Type B pancreatic cell (in vitro differentiated cells): ENCODE measurements around the gene MICAL2. TPM values are rescaled to one million over a fixed set of nuclear protein-coding genes. Genes with fewer than 3 reads are reported as not detected.

Source experiments
- DNase-seq: peaks from one replicate; pipeline ENCODE4 v3.0.0; 2021; ENCODE audit warnings: mixed read lengths; ENCODE audit not compliant: unreplicated experiment; ENCODE audit errors: extremely low spot score
- H3K27ac Mint-ChIP-seq: 2 replicates; pipeline ENCODE4 v1.8.0; 2021; ENCODE audit warnings: mild to moderate bottlenecking, mixed read lengths
- H3K27me3 Mint-ChIP-seq: 2 replicates; pipeline ENCODE4 v1.8.0; 2021; ENCODE audit warnings: mixed read lengths
- H3K36me3 Mint-ChIP-seq: 2 replicates; pipeline ENCODE4 v1.8.0; 2021; ENCODE audit warnings: mixed read lengths
- H3K4me1 Mint-ChIP-seq: one replicate; pipeline ENCODE4 v1.8.0; 2021; ENCODE audit warnings: mixed read lengths; ENCODE audit not compliant: unreplicated experiment
- H3K4me3 Mint-ChIP-seq: 2 replicates; pipeline ENCODE4 v1.8.0; 2021; ENCODE audit warnings: mild to moderate bottlenecking, mixed read lengths
- H3K9me3 Mint-ChIP-seq: 2 replicates; pipeline ENCODE4 v1.8.0; 2021; ENCODE audit warnings: mixed read lengths
- CTCF ChIP-seq: fragments of 200-600 bp; sonication (generic); conservative IDR thresholded peaks from 2 replicates; pipeline ENCODE4 v1.5.0; 2021; ENCODE audit warnings: antibody characterized with exemption, mild to moderate bottlenecking
- total RNA-seq: library from RNA; stranded (reverse); gene quantifications from 2 replicates; pipeline ENCODE4 v1.2.1, GENCODE V29; 2021; ENCODE audit warnings: low replicate concordance

The MICAL2 gene
- total RNA-seq, 1 donor from 2014 or later, result 38.0 TPM

DNA sequence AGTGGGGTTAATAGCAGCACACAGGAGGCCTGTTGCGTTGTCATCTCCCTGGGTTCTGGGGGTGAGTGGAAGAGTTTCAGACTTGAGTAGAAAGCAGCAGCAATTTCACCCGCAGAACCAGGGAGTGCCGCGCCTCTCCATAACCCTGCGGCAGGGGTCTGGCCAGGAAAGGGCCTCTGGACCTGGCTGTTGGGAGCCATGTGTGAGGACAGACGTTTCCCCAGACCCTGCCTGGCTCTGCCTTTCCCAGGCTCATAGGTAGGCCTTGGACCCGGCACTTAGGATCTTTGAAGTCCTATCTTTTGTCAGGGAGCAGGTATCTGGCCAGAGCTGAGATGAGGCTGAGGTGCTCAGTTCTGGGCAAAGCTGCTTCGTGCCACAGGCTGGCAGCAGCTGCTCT lies 160.4 kb downstream of the MICAL2 start:
- no peak for TF ChIP-seq CTCF
- no peaks in the 10 kb centered on the region for H3K36me3 Mint-ChIP-seq
- H3K27me3 Mint-ChIP-seq, result no peaks in the 10 kb centered on the region
- no peaks in the 10 kb centered on the region for H3K9me3 Mint-ChIP-seq
- no peak overlapping the region for H3K4me3 Mint-ChIP-seq
- peaks cover 25% of the 10 kb centered on the region for H3K4me1 Mint-ChIP-seq
- H3K27ac Mint-ChIP-seq, result no peak overlapping the region
- DNase-seq, result no peak

DNA sequence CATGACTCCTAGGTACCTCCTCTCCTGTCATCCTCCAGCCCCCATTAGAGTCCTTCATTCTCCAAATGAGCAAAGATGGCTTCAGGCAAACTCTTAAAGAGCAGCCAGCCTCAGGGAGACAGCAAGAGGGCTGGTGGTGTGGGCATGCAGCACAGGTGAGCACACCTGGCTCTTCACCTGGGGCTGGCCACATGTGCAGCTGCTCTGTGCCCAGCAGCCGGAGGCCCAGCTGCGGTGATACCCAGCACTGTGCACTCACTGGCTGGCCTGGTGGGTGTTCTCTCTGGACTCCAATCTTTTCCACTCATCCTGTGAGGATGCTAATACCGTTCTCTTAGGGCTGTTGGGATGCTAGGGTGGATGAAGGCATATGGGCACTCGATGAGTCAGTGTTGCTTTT lies 160.9 kb downstream of the MICAL2 start:
- H3K27ac Mint-ChIP-seq, result no peak overlapping the region
- no peak for TF ChIP-seq CTCF
- H3K27me3 Mint-ChIP-seq, result no peaks in the 10 kb centered on the region
- peaks cover 23% of the 10 kb centered on the region for H3K4me1 Mint-ChIP-seq
- no peak for DNase-seq
- no peak overlapping the region for H3K4me3 Mint-ChIP-seq
- no peaks in the 10 kb centered on the region for H3K9me3 Mint-ChIP-seq
- H3K36me3 Mint-ChIP-seq, result no peaks in the 10 kb centered on the region

DNA sequence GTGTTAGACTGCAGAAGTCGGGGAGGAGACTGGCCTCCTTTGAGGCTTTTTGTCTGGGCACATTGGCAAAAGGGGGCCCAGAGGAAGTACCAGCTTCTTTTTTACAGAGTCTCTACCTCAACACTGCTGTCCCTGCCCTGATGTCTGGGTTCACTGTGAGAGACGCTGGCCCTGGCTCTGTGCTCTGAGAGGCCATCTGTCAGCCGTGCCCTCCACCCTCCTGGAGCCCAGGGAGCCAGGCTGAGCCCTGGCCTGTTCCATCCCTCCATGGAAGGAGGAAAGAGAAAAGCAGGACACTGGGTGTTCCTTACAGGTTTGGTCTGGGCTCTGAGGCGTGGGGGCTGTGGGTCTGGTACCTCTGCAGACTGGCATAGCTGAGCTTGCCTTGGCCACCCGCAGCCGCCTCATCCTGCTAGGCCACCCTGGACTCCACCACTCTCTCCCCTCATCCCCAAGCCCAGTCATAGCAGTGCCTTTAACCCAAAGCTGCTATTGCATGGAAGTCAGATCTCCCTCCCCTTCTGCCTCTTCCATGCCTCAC lies 161.5 kb downstream of the MICAL2 start:
- Mint-ChIP-seq H3K4me3 (no peak overlapping the region), H3K27ac (no peak overlapping the region), H3K36me3 (no peaks in the 10 kb centered on the region), H3K27me3 (no peaks in the 10 kb centered on the region), H3K4me1 (peaks cover 18% of the 10 kb centered on the region), H3K9me3 (no peaks in the 10 kb centered on the region)
- no peak for DNase-seq
- no peak for TF ChIP-seq CTCF

DNA sequence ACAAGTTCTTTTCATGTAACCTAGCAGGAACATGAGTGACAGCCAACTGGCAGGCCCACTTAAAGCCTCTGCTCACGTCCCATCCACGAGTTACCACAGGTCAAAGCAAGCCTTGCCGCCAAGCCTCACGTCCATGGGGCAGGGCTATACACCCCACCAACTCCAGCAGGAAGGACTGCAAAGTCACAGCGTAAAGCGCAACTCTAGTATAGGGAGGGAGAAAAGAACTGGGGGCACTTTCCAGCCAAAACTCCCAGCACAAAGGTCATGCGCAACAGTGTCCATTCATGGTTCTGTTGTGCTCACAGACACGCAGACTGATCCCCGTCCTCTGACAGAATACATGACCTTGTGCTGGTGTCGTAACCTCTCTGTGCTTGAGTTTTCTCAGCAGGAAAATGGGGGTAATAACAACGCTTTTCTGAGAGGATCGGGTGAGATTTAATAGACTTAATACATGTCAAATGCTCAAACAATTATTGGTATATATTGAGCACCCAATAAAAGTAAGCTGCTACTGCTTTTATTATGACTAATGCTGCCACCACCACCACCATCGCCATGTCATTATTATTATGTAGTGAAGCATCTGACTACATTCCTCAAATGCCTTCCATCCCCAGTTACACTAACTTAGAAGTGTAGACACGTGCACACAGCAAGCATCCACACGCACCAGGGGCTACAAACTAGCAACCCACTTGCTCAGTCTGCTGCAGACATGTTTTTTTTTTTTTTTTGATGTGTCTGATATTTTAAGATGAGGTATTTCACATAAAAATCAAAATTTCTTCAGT lies 162.6 kb downstream of the MICAL2 start:
- TF ChIP-seq CTCF, result no peak
- Mint-ChIP-seq H3K4me3 (no peak overlapping the region), H3K36me3 (no peaks in the 10 kb centered on the region), H3K27me3 (no peaks in the 10 kb centered on the region), H3K4me1 (peaks cover 18% of the 10 kb centered on the region), H3K27ac (no peak overlapping the region), H3K9me3 (no peaks in the 10 kb centered on the region)
- DNase-seq, result no peak

GRCh38 chr11:12273618-12273995 lies 163.2 kb downstream of the MICAL2 start:
- H3K4me3 Mint-ChIP-seq, result no peak overlapping the region
- H3K27ac Mint-ChIP-seq, result no peak overlapping the region
- DNase-seq, result no peak
- no peaks in the 10 kb centered on the region for H3K36me3 Mint-ChIP-seq
- no peak for TF ChIP-seq CTCF
- peaks cover 18% of the 10 kb centered on the region for H3K4me1 Mint-ChIP-seq
- H3K9me3 Mint-ChIP-seq, result no peaks in the 10 kb centered on the region
- H3K27me3 Mint-ChIP-seq, result no peaks in the 10 kb centered on the region
